T-helper 1 cell treated with Interleukin-12 subunit alpha and Interleukin-12 subunit beta and Interleukin-4 antibody, amounts not matched to agents 30 ng/mL and 1 ng/mL, for 36 hours (primary cell): ENCODE data around the gene CTRL. TPM values are rescaled to one million over a fixed set of nuclear protein-coding genes. Genes with fewer than 3 reads are reported as not detected.
"Not testable (repeated sequence)": the region's sequence is repeated elsewhere in the genome, so short reads cannot be mapped to it uniquely, and the experiment has no call there.

Experiments used
- intact Hi-C: fragments of 100-400 bp; cut with micrococcal nuclease; formaldehyde crosslinking; loops from one replicate; pipeline ENCODE4 v1.15.1; 2024
- total RNA-seq: library from RNA; stranded (reverse); gene quantifications from 2 replicates; pipeline ENCODE4 v1.2.3, GENCODE V29; 2022

CTRL gene
- 9.5 and 10.9 TPM in 2 replicates for total RNA-seq

- intact Hi-C loops: no loop called here
Measured at GRCh38 chr16:67931712-67932461, at the start of gene CTRL. Gene CTRL, minus strand, starts transcription at chr16:67931862. Its CDS starts 10 bp downstream, at chr16:67931852.

DNA sequence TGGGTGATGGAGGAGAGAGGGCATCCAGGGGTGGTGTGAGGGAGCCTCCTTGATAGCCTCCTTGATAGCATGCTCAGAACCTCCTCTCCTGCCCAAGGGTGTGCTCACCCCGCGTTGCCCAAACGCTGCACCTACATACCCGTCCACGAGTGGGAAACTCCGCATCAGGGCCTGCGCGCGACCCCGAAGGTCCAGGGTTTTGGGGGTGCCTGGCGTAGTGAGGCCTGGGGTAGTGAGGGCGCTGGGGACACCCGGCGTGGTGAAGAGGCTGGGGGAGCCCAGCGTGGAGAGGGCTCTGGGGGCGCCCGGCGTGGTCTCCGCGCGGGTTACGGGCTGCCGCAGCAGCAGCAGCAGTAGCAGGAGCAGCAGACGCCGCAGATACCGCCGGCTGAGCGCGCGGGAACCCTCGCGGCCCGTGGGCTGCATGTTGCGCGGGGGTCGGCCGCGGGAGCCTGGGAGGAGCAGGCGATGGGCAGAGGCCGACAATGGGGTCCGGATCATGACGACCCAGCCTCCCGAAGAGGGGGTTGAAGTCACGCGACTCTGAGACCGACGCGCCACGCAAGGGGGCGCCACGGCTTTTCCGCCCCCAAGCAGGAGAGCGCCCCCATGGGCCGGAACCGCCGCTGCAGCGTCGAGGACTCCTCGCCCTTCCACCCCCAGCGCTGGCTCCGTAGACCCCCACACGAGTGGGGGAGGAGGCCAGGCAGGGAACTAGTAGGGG is 48.5 kb upstream of the CTRL start, which contains the start of gene DPEP3:
Gene DPEP3, minus strand, starts transcription at position 545 of the 724 bp plus-strand sequence. Its CDS starts 119 bp downstream, at position 426.
- intact Hi-C loops: no loop called here

DNA sequence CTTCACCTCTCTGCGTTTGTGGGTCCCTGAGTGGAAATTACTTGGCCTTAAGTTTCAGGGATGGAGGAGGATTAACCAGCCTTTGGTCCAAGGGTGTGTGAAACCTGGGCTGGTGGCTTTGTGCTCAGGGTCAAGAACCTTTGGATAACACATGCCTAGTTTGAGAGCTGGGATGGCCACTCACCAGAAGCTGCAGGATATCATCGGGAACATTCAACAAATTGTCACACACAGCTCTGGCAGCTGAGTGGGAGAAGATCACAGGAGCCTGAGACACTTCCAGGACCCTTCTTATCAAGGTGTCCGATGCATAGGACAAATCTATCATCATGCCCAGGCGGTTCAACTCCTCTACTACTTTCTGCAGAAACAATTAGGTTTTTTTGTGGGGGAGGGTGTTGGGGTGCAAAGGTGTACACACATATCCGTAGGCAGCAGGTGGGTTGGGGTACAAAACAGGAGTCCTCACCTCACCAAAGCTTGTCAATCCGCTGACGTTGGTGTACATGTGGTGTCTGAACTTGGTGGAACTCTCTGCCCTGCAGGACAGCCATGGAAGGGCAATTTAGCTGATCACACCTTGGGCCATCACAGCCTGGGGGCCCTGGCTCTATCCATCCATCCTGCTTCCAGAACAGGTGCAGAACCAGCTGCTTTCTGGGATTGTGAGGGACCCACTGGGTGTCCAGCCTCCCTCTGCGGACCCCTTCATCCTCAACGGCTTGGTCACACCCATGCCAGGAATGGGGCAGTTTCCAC is 46.0 kb upstream of the CTRL start:
- intact Hi-C loops: no loop called here

DNA sequence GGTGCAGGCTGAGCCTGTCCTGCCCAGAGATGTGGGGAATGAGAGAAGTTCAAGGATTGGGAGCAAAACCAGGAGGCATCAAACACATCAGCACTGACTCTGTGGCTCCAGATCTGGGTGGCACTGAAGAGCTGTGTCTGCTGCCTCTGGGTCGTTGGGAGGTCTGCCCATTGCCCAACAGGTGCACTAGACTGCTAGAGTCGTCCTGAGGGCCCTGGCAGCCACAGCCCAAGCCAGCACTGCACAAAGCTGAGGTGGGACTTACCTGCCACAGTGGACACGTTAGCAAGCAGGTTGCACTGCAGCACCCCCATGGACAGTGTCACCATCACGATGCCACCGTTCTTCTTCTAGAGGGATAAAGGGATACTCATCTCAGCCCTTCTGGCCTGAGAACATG is 45.3 kb upstream of the CTRL start:
- intact Hi-C loops: no loop called here

- intact Hi-C loops: no loop called here
Measured at GRCh38 chr16:67976205-67976604, 44.5 kb upstream of the CTRL start.

- intact Hi-C loops: no loop called here
Measured at GRCh38 chr16:67975321-67976105, 43.9 kb upstream of the CTRL start.

DNA sequence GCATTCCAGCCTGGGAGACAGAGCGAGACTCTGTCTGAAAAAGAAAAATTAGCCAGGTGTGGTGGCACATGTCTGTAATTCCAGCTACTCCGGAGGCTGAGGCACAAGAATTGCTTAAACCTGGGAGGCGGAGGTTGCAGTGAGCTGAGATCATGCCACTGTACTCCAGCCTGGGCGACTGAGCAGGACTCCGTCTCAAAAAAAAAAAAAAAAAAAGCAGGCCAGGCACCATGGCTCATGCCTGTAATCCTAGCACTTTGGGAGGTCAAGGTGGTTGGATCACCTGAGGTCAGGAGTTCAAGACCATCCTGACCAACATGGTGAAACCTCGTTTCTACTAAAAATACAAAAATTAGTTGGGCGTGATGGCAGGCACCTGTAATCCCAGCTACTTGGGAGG is 40.6 kb upstream of the CTRL start:
- intact Hi-C loops: not testable (repeated sequence)

GRCh38 chr16:67971111-67971510 is 39.4 kb upstream of the CTRL start:
- intact Hi-C loops: no loop called here

DNA sequence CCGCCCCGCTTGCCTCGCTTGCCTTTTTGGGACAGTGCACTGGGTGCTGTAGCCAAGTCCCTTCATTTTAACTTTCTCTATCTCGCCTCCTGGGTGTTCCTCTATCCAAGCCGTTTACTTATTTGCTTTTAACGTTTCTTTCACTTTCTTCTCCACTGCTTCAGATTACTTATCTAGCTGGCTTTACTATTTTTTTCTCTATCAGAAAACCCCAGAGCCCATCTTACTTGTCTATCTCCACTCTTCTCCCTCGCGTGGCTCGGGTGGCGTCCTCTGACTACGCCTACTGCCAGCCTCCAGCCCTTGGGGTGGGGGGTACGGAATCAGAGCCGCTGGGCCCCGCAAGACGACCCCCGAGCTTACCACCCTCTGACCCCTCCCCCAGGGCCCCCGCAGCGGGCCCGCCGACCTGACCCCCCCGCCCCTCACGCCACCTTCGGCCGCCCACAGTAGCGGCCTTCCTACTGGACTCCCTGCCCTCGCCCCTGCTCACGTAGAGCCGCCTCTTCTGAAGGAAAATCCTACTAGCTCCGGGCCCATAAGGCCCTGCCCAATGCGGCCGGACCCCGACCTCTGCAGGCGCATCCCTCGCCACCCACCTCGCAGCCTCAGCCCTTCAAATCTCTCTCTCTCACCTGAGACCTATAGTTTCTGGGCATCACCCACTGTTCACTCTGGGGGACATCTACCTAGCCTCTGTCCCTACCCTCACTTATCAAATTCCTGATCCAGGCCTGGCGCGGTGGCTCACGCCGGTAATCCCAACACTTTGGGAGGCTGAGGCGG is 37.8 kb upstream of the CTRL start:
- intact Hi-C loops: loop anchor here (1.0 kb wide), 2 partner anchors 24 to 54 kb away; partner anchors contain the start of genes DDX28 and DUS2

- intact Hi-C loops: loop anchor here (1.0 kb wide), 7 partner anchors 15 to 406 kb away; partner anchors contain the start of genes CTCF, DDX28, DUS2 and PSKH1
Measured at GRCh38 chr16:67968400-67969253, 37.0 kb upstream of the CTRL start, which contains the start of gene SLC12A4. Gene SLC12A4, minus strand, starts transcription at chr16:67968637. Its CDS starts 84 bp downstream, at chr16:67968553.

GRCh38 chr16:67967958-67968399 is 36.3 kb upstream of the CTRL start:
- intact Hi-C loops: loop anchor here (1.0 kb wide), 6 partner anchors 15 to 406 kb away; partner anchors contain the start of genes CTCF, GFOD2 and PSKH1

DNA sequence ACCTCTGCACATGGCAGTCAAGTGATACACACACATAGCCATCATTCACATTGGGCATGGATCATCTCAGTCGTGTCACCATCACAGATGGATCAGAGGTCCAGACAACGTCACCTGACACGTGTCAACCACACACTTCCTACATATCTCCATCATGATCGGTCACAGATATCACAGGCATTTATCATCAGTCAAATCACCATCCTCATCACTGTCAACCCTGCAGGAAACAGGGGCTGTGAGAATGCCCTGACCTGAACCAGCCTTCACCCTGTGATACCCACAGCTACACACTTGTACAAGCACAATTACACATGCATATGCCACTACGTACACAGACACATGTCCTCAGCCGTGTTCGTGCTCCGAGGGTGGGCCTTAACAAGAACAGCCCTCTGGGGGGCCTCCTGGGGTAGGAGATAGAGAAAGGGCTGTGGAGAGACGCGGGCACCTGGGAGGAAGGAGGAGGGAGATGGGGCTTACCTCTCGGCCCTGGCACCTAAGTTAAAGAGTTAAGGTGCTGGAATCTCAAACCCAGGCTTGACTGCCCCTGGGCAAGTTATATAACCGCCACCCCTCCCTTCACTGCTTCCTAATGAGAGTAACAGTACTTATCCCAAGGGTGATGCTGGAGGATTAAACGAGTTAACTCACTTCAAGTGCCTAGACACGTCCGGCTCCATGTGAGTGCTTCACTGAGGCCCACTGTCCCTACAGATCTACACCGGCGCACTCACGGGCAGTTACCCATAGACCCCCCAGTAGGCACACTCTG is 35.7 kb upstream of the CTRL start:
- intact Hi-C loops: loop anchor here (1.0 kb wide), 1 partner anchor 248 kb away; the partner anchor contains the start of gene GFOD2

DNA sequence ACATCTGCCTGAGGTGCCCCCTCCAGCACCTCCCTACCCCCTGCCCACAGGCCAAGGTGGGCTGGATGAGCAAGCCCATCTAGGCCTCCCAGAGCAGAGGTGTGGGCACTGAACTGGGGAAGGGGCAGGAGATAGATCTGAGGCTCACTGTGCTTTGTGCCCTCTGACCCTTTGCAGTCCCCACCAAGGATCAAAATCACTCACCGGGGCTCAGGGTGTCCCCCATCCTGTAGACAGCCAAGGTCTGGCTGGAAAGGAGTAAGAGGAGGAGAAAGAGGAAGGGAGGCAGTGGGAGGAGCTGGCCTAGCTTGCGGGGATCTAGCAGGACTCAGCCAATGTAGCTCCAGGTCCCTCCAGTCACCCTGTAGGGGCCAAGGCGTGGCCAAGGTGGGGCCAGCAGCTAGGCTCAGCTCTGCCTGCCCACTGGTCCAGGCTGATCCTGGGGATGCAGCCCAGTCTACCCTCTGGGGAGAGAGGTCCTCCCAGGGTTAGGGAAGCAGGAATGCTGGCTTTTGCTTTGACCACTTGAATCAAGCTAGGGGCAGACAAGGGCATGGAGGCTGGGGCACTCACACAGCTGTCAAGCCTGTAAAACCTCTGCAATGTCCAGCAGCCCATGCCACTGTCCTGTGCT is 35.0 kb upstream of the CTRL start:
- intact Hi-C loops: loop anchor here (1.0 kb wide), 1 partner anchor 247 kb away; the partner anchor contains the start of gene GFOD2

DNA sequence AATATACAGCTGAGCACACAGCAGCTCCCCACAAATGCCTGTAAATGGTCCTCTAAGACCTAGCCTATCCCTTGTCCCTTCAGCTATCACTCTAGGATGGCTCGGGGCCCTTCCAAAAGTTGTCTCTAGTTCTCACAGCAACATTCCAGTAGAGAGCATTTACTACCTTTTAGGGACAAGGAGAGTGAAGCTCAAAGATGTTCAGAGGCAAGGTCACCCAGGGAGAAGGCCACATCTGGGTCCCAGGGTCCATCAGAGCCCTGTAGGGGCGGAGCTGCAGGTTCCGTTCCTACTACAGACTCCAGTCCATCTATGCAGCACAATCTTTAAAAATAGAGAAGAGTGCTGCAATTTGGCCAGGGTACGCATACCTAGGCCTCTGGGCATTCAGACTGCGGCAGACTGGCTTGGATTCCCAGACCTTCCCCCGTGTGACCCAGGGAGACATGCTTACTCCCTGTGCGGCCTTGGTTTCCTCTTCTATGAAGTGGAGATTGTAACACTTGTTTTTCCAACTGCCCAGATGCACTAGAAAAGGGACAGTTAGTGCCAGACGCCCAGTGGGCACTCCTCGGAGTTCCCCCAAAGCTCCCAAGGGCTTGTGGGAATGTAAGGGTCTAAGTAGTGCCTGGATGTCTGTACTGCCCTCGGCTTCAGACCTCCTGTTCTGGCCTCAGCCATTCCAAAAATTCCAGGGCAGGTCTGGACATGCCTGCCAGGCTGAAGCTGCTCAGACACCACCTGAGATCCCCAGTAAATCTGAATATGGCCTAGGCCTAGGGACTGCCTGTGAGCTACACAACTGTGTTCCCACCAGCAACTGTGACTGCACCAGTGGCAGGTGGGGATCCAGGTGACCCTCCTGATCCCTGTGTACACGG is 34.2 kb upstream of the CTRL start:
- intact Hi-C loops: no loop called here

GRCh38 chr16:67964477-67965131 is 32.9 kb upstream of the CTRL start:
- intact Hi-C loops: no loop called here
